ENCODE measurements around the gene RAMACL.

GRCh38 chr6:166582258-166582657, 4.2 kb downstream of the RAMACL start:
- TF ChIP-seq CTCF (IDR thresholded peaks at IDR 0.05; ENCODE audit: low read depth, low read length) = no peak
- TF ChIP-seq MAX (IDR thresholded peaks at IDR 0.05; ENCODE audit: low read depth, low read length) = no peak
- no peak for TF ChIP-seq POLR2A (IDR thresholded peaks at IDR 0.05; ENCODE audit: extremely low read depth, insufficient read length)

Data from NB4 (cell line).